ENCODE results near the gene C3orf33. TPM values are rescaled to one million over a fixed set of nuclear protein-coding genes. Genes with fewer than 3 reads are reported as not detected.

C3orf33 gene
- total RNA-seq, 1 experiment from 2014 or later = 4.7 TPM

DNA sequence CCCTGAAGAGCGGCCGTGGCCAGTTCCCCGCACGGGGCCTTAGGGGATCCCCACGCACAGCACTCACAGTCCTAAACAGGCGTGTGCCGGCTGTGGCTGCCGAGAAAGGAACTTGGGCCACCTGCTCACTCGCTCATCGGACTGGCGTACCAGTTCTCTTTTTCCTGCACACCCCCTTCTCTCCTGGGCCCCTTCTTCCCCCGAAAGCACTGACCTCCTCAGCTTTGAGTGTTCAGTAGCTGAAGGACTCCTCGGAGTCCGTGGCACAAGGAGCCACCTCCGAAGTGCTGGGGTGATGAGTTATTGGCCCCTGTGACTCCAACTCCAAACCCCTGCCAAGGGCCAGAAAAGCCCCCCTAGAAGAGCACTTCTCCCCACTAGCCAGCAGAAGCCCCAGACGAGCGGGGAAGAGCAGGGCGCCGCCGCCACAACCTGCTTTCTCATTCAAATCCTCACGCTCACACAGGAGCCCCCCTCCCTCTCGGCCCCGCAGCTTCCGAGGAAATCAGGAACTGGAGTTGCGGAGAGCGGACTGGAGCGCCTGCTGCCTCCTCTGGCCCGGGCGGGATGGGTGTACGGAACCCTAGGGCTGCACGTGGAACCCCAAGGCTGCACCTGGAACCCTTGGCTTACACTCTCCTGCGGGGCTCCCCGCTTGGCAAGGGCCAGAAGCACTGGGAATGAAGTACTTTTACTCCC, 61.3 kb downstream of the C3orf33 start, which contains the start of gene PLCH1 (continued):
- TF ChIP-seq, protein P1, sequence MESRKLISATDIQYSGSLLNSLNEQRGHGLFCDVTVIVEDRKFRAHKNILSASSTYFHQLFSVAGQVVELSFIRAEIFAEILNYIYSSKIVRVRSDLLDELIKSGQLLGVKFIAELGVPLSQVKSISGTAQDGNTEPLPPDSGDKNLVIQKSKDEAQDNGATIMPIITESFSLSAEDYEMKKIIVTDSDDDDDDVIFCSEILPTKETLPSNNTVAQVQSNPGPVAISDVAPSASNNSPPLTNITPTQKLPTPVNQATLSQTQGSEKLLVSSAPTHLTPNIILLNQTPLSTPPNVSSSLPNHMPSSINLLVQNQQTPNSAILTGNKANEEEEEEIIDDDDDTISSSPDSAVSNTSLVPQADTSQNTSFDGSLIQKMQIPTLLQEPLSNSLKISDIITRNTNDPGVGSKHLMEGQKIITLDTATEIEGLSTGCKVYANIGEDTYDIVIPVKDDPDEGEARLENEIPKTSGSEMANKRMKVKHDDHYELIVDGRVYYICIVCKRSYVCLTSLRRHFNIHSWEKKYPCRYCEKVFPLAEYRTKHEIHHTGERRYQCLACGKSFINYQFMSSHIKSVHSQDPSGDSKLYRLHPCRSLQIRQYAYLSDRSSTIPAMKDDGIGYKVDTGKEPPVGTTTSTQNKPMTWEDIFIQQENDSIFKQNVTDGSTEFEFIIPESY (IDR thresholded peaks at IDR 0.05; ENCODE audit: extremely low read depth, insufficient replicate concordance, low read length) = no peak

DNA sequence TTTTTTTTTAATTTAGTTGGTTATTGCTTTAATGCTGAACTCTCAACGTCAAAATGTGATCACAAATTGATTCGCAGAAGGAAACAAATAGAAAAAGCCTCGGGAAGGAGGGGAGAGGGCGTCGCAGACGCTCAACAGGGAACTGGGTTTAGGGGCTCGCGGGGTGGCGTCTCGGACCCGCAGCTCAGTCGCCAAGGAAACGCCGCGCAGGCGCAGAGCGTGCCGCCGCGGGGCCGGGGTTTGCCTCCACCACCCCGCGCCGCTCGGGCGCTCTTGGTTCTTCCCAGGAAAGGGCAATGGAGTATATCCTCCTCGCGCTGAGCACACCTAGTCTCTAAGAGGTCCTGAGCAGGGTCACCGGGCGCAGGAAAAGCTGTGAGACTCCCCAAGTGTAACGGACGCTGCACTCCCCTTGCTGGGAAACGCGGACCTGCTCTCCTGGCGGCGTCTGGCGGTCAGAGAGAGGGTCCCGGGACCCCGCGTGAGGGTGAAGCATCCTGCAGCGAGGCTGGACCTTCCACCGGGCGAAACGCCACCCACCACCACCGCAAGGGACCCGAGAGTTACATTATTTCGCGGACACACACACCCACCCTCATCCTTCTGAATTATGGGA, 62.0 kb downstream of the C3orf33 start:
- peak overlapping the region; percentile 80 for H3K9ac ChIP-seq (ENCODE audit: low read length)
- DNase-seq (ENCODE audit: low read depth, low spot score) = peak; percentile 27
- H4K20me1 ChIP-seq (ENCODE audit: insufficient read depth) = no peaks in the 10 kb centered on the region
- BruUV-seq (replicated peaks) = no TSS peak
- H3K9me2 ChIP-seq (ENCODE audit: insufficient read depth) = no peaks in the 10 kb centered on the region
- ChIA-PET RAD21 (ENCODE audit: low non-redundant PET in 1 of 2, low total read pairs in 2 of 2, uncharacterized antibody in 2 of 2, unreplicated experiment in 2 of 2) (no interaction called here), CTCF (interaction anchor here (0.9 kb wide), 1 partner anchor 62 kb away, joined by 3 read pairs; the partner anchor contains the start of gene C3orf33), POLR2A (no interaction called here)
- H3K27me3 ChIP-seq (ENCODE audit: insufficient read depth, low read length) = no peaks in the 10 kb centered on the region
- TF ChIP-seq ATF3 (IDR thresholded peaks at IDR 0.05) (no peak), POLR2A (IDR thresholded peaks at IDR 0.05; ENCODE audit: borderline replicate concordance, extremely low read depth, insufficient read depth, insufficient read length) (peak; percentile 45), POLR2AphosphoS5 (IDR thresholded peaks at IDR 0.05; ENCODE audit: low read depth, low read length) (peak; percentile 68), SP1 (IDR thresholded peaks at IDR 0.05; ENCODE audit: low read depth) (no peak), YY1 (IDR thresholded peaks at IDR 0.05; ENCODE audit: extremely low read depth, insufficient replicate concordance, low read depth, low read length) (no peak)
- H3K79me2 ChIP-seq (ENCODE audit: insufficient read depth, low read length) = no peaks in the 10 kb centered on the region
- H2AFZ ChIP-seq (ENCODE audit: low read depth, low read length, poor library complexity, severe bottlenecking) = peak overlapping the region; percentile 99
- intact Hi-C loops (cut with micrococcal nuclease) = no loop called here
- peak overlapping the region; percentile 86 for H3K4me2 ChIP-seq (ENCODE audit: low read length)
- H3K36me3 ChIP-seq (ENCODE audit: control insufficient read depth in 1 of 2, insufficient read depth in 2 of 2, low read length in 2 of 2) = no peaks in the 10 kb centered on the region
- H3K27ac ChIP-seq (ENCODE audit: low read depth, low read length) = peak overlapping the region; percentile 48
- no peaks in the 10 kb centered on the region for H3K9me3 ChIP-seq (ENCODE audit: control insufficient read depth in 1 of 2, insufficient read depth in 1 of 2, low read depth in 1 of 2, low read length in 2 of 2)
- peaks cover 21 to 50% of the 10 kb centered on the region in 2 experiments for H3K4me1 ChIP-seq (ENCODE audit: control insufficient read depth in 1 of 2, insufficient read depth in 2 of 2, low read length in 2 of 2)
- H3K4me3 ChIP-seq (replicated peaks in 1 of 2; ENCODE audit: low read depth in 1 of 2, low read length in 2 of 2) = peak overlapping the region; percentile 79 to 83
- ATAC-seq = peak; percentile 74

All from HCT116 (cell line).